IMR-90 (cell line): ENCODE data around the gene RHBDL1.

Source experiments
- BHLHE40 ChIP-seq: fragments of 150-350 bp; IDR thresholded peaks from 2 replicates; pipeline ENCODE4 v1.6.1; 2016; ENCODE audit warnings: mild to moderate bottlenecking, low read depth, low read length
- CEBPB ChIP-seq: IDR thresholded peaks from 2 replicates; pipeline ENCODE4 v1.6.1; 2012; ENCODE audit warnings: low read depth, low read length, improper control_type of control experiment
- CHD1 ChIP-seq: IDR thresholded peaks from 2 replicates; pipeline ENCODE4 v1.6.1; 2012; ENCODE audit warnings: low read depth, low read length, improper control_type of control experiment
- CTCF ChIP-seq: conservative IDR thresholded peaks from 2 replicates; pipeline ENCODE4 v1.5.1; 2012; ENCODE audit warnings: mild to moderate bottlenecking, low read depth, low read length, improper control_type of control experiment
- FOS ChIP-seq: fragments of 150-350 bp; IDR thresholded peaks from 2 replicates; pipeline ENCODE4 v1.6.1; 2016; ENCODE audit warnings: low read depth, low read length
- MAFK ChIP-seq: IDR thresholded peaks from 2 replicates; pipeline ENCODE4 v1.6.1; 2012; ENCODE audit warnings: low read depth, low read length, improper control_type of control experiment
- MAZ ChIP-seq: IDR thresholded peaks from 2 replicates; pipeline ENCODE4 v1.6.1; 2012; ENCODE audit warnings: low read depth, mild to moderate bottlenecking, low read length, improper control_type of control experiment, moderate library complexity, borderline replicate concordance
- MXI1 ChIP-seq: IDR thresholded peaks from 2 replicates; pipeline ENCODE4 v1.6.1; 2012; ENCODE audit warnings: low read depth, mild to moderate bottlenecking, low read length, moderate library complexity, borderline replicate concordance
- POLR2A ChIP-seq: IDR thresholded peaks from 2 replicates; pipeline ENCODE4 v1.6.1; 2012; ENCODE audit warnings: mild to moderate bottlenecking, low read depth, low read length
- RAD21 ChIP-seq: IDR thresholded peaks from 2 replicates; pipeline ENCODE4 v1.6.1; 2012; ENCODE audit warnings: low read length, improper control_type of control experiment
- RCOR1 ChIP-seq: IDR thresholded peaks from 2 replicates; pipeline ENCODE4 v1.6.1; 2012; ENCODE audit warnings: mild to moderate bottlenecking, low read length, improper control_type of control experiment; ENCODE audit not compliant: insufficient replicate concordance
- RFX5 ChIP-seq: IDR thresholded peaks from 2 replicates; pipeline ENCODE4 v1.8.0; 2012; ENCODE audit warnings: low read depth, mild to moderate bottlenecking, low read length, moderate library complexity
- SMC3 ChIP-seq: fragments of 150-350 bp; IDR thresholded peaks from 2 replicates; pipeline ENCODE4 v1.6.1; 2016; ENCODE audit warnings: low read depth, mild to moderate bottlenecking, antibody characterized with exemption, low read length, moderate library complexity
- USF2 ChIP-seq: fragments of 150-350 bp; IDR thresholded peaks from 2 replicates; pipeline ENCODE4 v1.6.1; 2017; ENCODE audit warnings: mild to moderate bottlenecking, antibody characterized with exemption, low read length, low read depth

DNA sequence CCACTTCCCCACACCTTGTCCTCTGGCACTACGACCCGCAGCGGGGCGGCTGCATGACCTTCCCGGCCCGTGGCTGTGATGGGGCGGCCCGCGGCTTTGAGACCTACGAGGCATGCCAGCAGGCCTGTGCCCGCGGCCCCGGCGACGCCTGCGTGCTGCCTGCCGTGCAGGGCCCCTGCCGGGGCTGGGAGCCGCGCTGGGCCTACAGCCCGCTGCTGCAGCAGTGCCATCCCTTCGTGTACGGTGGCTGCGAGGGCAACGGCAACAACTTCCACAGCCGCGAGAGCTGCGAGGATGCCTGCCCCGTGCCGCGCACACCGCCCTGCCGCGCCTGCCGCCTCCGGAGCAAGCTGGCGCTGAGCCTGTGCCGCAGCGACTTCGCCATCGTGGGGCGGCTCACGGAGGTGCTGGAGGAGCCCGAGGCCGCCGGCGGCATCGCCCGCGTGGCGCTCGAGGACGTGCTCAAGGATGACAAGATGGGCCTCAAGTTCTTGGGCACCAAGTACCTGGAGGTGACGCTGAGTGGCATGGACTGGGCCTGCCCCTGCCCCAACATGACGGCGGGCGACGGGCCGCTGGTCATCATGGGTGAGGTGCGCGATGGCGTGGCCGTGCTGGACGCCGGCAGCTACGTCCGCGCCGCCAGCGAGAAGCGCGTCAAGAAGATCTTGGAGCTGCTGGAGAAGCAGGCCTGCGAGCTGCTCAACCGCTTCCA, 42.0 kb upstream of the RHBDL1 start:
- TF ChIP-seq CTCF (no peak), POLR2A (no peak), MAZ (no peak), MAFK (no peak), CEBPB (no peak), RAD21 (no peak), CHD1 (no peak), USF2 (no peak), FOS (no peak), BHLHE40 (no peak), RFX5 (no peak), SMC3 (no peak), MXI1 (no peak), RCOR1 (no peak)
